Stimulated activated CD8-positive, alpha-beta memory T cell treated with anti-CD3 and anti-CD28 coated beads, Interleukin-15, amount 100 ng/mL, for 24 hours (primary cell): Measurements from ENCODE around the gene RNF13.
"Not testable (repeated sequence)": the region's sequence is repeated elsewhere in the genome, so short reads cannot be mapped to it uniquely, and the experiment has no call there.

Experiments used
- DNase-seq: peaks from one replicate; pipeline ENCODE4 v3.0.0-alpha.2; 2020; ENCODE audit warnings: low read depth

RNF13 gene

GRCh38 chr3:149898771-149899170 lies 85.8 kb downstream of the RNF13 start:
- no peak for DNase-seq

DNA sequence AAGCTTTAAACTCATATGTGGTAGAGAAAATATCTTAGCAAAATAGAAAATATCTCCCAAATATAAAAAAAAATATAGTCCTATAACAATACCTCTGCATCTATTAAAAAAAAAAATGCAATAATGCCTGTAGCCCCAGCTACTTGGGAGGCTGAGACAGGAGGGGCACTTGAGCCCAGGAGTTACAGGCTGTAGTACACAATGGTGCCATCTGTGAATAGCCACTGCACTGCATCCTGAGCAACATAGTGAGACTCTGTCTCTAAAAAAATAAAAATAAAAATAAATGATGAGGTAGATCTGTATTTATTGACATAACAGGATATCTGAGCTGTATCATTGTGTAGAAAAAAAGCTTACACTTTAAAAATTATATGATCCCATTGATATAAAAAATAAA lies 87.3 kb downstream of the RNF13 start:
- no peak for DNase-seq

- no peak for DNase-seq
Observed at GRCh38 chr3:149901770-149902169, 88.8 kb downstream of the RNF13 start.

DNA sequence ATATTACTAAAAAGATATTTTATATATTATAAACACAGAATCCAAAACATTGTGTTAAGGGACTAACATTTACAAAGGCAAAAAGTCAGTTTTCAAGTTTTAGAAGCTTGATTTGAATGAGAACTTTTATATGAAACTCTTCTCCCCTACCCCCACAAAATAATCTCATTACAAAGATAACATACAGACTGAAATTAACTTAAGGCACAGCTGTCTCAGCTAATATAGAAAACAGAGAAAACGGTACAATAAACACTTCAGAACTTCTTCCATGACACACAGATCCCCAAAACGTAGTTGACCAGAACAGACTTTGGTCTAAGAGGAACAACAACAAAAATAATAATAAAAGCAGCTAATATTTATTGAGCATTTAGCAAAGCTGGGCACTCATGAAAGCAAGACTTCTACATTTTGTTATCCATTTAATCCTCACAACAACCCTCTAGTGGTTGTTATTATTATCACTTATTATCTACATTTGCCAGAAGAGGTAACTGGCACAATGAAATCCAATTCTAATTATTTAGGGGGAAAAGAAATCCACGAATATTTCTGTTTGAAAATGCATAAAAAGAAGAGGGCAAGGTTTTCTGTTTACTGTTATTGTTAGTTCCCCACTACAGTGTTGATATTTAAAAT lies 89.6 kb downstream of the RNF13 start:
- no peak for DNase-seq

GRCh38 chr3:149906036-149906435 lies 93.0 kb downstream of the RNF13 start:
- DNase-seq = no peak

DNA sequence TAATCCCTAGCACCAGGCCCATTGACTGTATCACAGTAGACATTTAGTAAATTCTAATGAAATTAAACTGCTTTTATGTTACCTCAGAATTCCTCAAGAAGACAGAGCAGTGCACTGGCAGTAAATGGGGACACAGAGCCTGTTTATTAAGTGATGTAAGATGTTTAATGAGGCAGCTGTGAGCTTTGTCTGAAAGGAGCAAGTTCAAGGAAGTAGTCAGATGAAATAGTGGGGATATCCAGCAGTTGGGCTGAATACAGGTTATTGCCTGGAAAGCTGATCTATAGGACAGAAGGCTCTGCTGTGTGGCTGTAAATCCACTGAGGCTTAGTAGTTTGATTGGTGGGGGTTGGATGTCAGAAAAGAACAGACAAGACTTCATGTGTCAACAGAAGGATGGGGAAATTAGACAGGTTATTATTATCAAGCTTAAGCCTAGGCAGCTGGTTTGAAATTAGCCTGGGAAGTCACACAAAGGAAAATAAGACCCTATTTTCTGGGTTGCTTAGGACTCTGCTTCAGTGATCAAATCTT lies 95.5 kb downstream of the RNF13 start:
- DNase-seq = no peak

- no peak for DNase-seq
Observed at GRCh38 chr3:149909923-149910322, 96.9 kb downstream of the RNF13 start.

GRCh38 chr3:149917124-149917667 lies 104.2 kb downstream of the RNF13 start:
- no peak for DNase-seq

GRCh38 chr3:149919509-149919908 lies 106.5 kb downstream of the RNF13 start:
- DNase-seq = no peak

- no peak for DNase-seq
Observed at GRCh38 chr3:149920119-149920518, 107.1 kb downstream of the RNF13 start.

DNA sequence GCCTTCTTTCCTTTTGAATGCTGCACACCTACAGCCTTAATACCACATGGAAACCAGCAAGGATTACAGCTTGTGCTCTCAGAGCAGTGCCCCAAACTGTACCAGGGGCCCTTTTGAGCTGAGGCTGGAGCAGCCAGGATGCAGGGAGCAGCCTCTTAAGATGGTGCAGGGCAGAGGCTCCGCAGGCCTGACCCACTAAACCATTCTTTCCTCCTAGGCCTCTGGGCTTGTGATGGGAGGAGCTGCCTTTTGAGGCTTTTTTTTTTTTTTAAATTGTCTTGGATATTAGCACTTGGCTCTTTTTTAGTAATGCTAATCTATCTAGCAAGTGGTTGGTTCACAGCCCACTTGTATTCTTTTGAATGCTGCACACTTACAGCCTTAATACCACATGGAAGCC lies 120.0 kb downstream of the RNF13 start:
- no peak for DNase-seq

DNA sequence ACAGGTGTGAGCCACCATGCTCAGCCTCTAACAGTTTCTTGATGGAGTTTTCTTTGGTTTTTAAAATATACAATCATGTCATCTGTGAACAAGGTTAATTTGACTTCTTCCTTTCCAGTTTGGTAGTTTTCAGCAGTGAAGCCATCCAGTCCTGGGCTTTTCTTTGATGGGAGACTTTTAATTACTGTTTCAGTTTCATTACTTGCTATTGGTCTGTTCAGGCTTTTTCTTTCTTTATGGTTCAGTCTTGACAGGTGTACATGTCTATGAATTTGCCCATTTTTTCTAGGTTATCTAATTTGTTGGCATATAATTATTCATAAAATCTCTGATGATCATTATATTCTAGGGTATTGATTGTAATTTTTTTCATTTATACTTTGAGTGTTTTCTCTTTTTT lies 120.8 kb downstream of the RNF13 start:
- no peak for DNase-seq

- no peak for DNase-seq
Observed at GRCh38 chr3:149934524-149934923, 121.5 kb downstream of the RNF13 start.

GRCh38 chr3:149936812-149937230 lies 123.8 kb downstream of the RNF13 start:
- no peak for DNase-seq

GRCh38 chr3:149938392-149939055 lies 125.5 kb downstream of the RNF13 start:
- not testable (repeated sequence) for DNase-seq

DNA sequence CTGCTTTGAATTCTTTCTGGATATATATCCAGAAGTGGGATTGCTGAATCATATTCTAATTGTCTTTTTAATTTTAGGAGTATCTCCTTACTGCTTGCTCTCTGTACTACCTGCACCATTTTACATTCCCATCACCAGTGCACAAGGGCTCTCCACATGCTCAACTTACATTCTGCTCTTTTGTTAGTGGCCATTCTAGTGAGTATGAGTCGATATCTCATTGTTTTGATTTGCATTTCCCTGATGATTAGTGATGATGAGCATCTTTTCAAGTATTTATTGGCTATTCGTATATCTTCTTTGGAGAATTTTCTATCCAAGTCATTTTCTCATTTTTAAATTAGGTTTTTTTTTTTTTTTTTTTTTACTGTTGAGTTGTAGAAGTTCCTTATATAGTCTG lies 128.2 kb downstream of the RNF13 start:
- DNase-seq = no peak

GRCh38 chr3:149941946-149942345 lies 128.9 kb downstream of the RNF13 start:
- DNase-seq = no peak

DNA sequence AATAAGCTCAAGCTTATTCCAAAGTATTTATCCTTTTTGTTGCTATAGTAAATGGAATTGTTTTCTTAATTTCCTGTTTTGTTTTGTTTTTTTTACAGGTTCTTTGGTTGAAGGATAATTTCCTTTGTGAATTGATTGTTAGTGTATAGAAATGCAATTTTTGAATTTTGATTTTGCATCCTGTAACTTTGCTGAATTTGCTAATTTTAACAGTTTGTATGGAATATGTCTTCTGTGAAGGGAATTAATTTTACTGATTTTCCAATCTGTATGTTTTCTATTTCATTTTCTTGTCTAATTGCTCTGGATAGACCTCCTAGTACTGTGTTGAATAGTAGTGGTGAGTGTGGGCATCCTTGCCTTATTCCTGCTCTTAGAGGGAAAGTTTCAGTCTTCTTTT lies 129.4 kb downstream of the RNF13 start:
- no peak for DNase-seq

DNA sequence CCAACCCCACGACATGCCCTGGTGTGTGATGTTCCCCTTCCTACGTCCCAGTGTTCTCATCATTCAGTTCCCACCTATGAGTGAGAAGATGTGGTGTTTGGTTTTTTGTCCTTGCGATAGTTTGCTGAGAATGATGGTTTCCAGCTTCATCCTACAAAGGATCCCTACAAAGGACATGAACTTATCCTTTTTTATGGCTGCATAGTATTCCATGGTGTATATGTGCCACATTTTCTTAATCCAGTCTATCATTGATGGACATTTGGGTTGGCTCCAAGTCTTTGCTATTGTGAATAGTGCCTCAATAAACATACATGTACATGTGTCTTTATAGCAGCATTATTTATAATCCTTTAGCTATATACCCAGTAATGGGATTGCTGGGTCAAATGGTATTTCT lies 131.0 kb downstream of the RNF13 start:
- DNase-seq = not testable (repeated sequence)

DNA sequence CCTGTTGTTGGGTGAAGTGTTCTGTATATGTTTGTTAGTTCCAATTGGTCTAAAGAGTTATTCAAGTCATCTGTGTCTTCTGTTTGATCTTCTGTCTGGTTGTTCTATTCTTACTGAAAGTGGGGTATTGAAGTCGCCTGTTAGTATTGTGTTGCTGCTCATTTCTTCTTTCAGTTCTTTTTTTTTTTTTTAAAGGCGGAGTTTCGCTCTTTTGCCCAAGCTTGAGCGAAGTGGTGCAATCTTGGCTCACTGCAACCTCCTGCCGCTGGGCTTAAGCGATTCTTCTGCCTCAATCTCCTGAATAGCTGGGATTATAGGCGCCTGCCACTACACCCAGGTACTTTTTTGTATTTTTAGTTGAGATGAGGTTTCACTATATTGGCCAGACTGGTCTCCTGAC lies 134.2 kb downstream of the RNF13 start:
- no peak for DNase-seq

- no peak for DNase-seq
Observed at GRCh38 chr3:149949181-149949580, 136.2 kb downstream of the RNF13 start.

GRCh38 chr3:149954812-149955211 lies 141.8 kb downstream of the RNF13 start:
- DNase-seq = no peak

DNA sequence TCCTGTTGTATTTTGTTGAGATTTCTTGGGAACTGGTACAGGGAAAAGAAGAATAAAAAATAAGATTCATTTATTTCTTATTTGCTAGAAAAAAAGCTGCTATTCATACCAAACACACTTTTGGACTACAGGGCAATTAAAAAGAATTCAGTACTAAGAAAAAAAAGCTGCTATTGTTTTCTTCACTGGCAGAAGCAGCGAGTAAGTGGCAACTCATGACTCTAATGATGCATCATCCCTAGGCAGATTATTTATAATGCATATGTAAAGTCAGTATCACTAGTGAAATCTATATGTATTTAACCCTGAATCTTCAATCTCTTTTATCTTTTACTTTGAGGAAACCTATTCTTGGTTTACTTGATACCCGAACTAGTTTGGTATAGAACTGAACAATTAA lies 142.4 kb downstream of the RNF13 start:
- DNase-seq = no peak
